Measurements from ENCODE around the gene RBMX. TPM values are rescaled to one million over a fixed set of nuclear protein-coding genes. Genes with fewer than 3 reads are reported as not detected.
"Not testable (repeated sequence)": the region's sequence is repeated elsewhere in the genome, so short reads cannot be mapped to it uniquely, and the experiment has no call there.

Gene RBMX
- total and polyA plus RNA-seq, 2 experiments from 2014 or later = 337 to 601 TPM

- DNase-seq (ENCODE audit: low spot score); H3K27ac Mint-ChIP-seq; H3K27me3 Mint-ChIP-seq (ENCODE audit: insufficient read depth, low read depth, poor library complexity); H3K4me3 Mint-ChIP-seq; H3K4me2 ChIP-seq; H3K4me1 Mint-ChIP-seq; H3K4me1 ChIP-seq (ENCODE audit: insufficient read depth); H3K4me3 ChIP-seq; ATAC-seq; H3K9me2 ChIP-seq (ENCODE audit: insufficient read depth); H3K27me3 ChIP-seq (ENCODE audit: insufficient read depth); H3K27ac ChIP-seq (ENCODE audit: low read depth); H3K9me3 Mint-ChIP-seq; H2AFZ ChIP-seq: not testable (repeated sequence)
- Histone ChIP-seq H3F3A (replicated peaks; ENCODE audit: low read depth) (peaks cover 22% of the 10 kb centered on the region), H3K79me2 (replicated peaks; ENCODE audit: insufficient read depth) (peaks cover 72% of the 10 kb centered on the region), H3K36me3 (ENCODE audit: insufficient read depth) (peaks cover 67% of the 10 kb centered on the region), H4K20me1 (replicated peaks; ENCODE audit: insufficient read depth) (peaks cover 28% of the 10 kb centered on the region)
- H3K36me3 Mint-ChIP-seq (ENCODE audit: low read depth) = peaks cover 98% of the 10 kb centered on the region
- TF ChIP-seq POLR2AphosphoS5 (IDR thresholded peaks at IDR 0.05; ENCODE audit: low read depth) = peak; percentile 19; the same call in 1 of the 2 replicates
Measured at GRCh38 chrX:136874114-136874513, 6.4 kb downstream of the RBMX start.

DNA sequence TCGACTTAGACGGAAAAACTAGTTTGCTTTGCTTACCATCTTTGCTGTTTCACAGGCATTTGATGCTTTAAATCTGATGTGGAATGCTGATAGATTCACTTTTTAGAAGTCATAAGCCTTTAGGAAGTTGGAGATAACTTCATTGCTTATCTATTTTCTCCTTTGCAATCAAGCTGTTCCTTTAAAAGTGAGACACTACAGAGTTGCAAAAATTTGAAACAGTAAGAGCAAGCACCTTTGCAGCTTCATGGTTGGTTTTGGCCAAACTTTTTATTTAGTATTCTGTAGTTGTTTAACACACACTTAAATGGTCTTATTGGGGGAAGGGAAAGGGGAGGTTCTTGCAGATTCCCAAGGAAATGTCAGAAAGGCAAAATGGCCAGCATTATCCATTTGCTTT, 7.3 kb downstream of the RBMX start:
- Mint-ChIP-seq H3K27ac (peak overlapping the region; percentile 27; the same call in 1 of the 2 replicates), H3K36me3 (ENCODE audit: low read depth) (peaks cover 98% of the 10 kb centered on the region)
- not testable (repeated sequence) for H3K4me1 ChIP-seq (ENCODE audit: insufficient read depth); H3K4me3 ChIP-seq; H3K4me3 Mint-ChIP-seq; ATAC-seq; H3K27me3 Mint-ChIP-seq (ENCODE audit: insufficient read depth, low read depth, poor library complexity); H3K4me2 ChIP-seq; H3K9me2 ChIP-seq (ENCODE audit: insufficient read depth); DNase-seq (ENCODE audit: low spot score); H3K9me3 Mint-ChIP-seq; H3K27me3 ChIP-seq (ENCODE audit: insufficient read depth); H2AFZ ChIP-seq; H3K4me1 Mint-ChIP-seq
- Histone ChIP-seq H3F3A (replicated peaks; ENCODE audit: low read depth) (peaks cover 20% of the 10 kb centered on the region), H3K36me3 (ENCODE audit: insufficient read depth) (peaks cover 68% of the 10 kb centered on the region), H3K79me2 (replicated peaks; ENCODE audit: insufficient read depth) (peaks cover 63% of the 10 kb centered on the region), H4K20me1 (replicated peaks; ENCODE audit: insufficient read depth) (peaks cover 22% of the 10 kb centered on the region), H3K27ac (ENCODE audit: low read depth) (0 out of 2 replicates have a peak overlapping the region, but pooled peaks have one; percentile 9)

GRCh38 chrX:136872091-136872700, 8.3 kb downstream of the RBMX start:
- Mint-ChIP-seq H3K4me1 (peaks cover 6% of the 10 kb centered on the region; the same call in 2 of the 3 replicates), H3K27me3 (ENCODE audit: insufficient read depth, low read depth, poor library complexity) (peaks cover 2% of the 10 kb centered on the region), H3K9me3 (no peaks in the 10 kb centered on the region), H3K4me3 (no peak overlapping the region), H3K27ac (no peak overlapping the region; the same call in 1 of the 2 replicates), H3K36me3 (ENCODE audit: low read depth) (peaks cover 98% of the 10 kb centered on the region)
- Histone ChIP-seq H3K4me2 (no peak overlapping the region), H3F3A (replicated peaks; ENCODE audit: low read depth) (peaks cover 20% of the 10 kb centered on the region), H3K79me2 (replicated peaks; ENCODE audit: insufficient read depth) (peaks cover 53% of the 10 kb centered on the region), H4K20me1 (replicated peaks; ENCODE audit: insufficient read depth) (peaks cover 15% of the 10 kb centered on the region), H3K4me3 (no peak overlapping the region), H3K4me1 (ENCODE audit: insufficient read depth) (no peaks in the 10 kb centered on the region; the same call in 1 of the 2 replicates), H3K9me2 (ENCODE audit: insufficient read depth) (no peaks in the 10 kb centered on the region), H3K36me3 (ENCODE audit: insufficient read depth) (peaks cover 60% of the 10 kb centered on the region), H2AFZ (no peak overlapping the region), H3K27ac (ENCODE audit: low read depth) (0 out of 2 replicates have a peak overlapping the region, but pooled peaks have one; percentile 63), H3K27me3 (ENCODE audit: insufficient read depth) (no peaks in the 10 kb centered on the region)
- no peak for DNase-seq (ENCODE audit: low spot score)
- TF ChIP-seq STAT1 (IDR thresholded peaks at IDR 0.05; ENCODE audit: unreplicated experiment) = no peak
- TF ChIP-seq POLR2AphosphoS5 (IDR thresholded peaks at IDR 0.05; ENCODE audit: low read depth) = peak; percentile 24; the same call in 1 of the 2 replicates
- ATAC-seq = no peak

DNA sequence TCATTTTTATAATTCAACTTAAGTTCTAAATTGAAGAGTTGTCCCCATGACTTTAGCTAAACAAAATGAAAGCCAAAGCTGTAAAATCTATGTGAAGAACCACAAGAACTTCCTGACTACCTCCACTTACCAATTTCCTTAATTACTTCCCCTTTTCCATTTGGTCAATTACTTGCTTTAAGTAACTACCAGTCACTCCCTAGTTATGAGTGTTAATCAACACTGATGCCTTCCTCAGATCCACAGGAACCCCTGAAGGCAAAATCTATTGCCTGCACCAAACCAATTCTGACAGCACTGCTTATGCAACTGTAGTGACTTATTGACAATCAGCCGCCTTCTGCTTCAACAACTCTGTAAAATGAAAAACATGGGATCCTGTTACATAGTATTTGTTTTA, 10.5 kb downstream of the RBMX start:
- Histone ChIP-seq H3K79me2 (replicated peaks; ENCODE audit: insufficient read depth) (peaks cover 33% of the 10 kb centered on the region), H2AFZ (no peak overlapping the region), H3K4me3 (no peak overlapping the region), H3K36me3 (ENCODE audit: insufficient read depth) (peaks cover 47% of the 10 kb centered on the region), H3K27me3 (ENCODE audit: insufficient read depth) (no peaks in the 10 kb centered on the region), H3K4me1 (ENCODE audit: insufficient read depth) (no peaks in the 10 kb centered on the region), H3F3A (replicated peaks; ENCODE audit: low read depth) (peaks cover 19% of the 10 kb centered on the region), H3K9me2 (ENCODE audit: insufficient read depth) (no peaks in the 10 kb centered on the region), H4K20me1 (replicated peaks; ENCODE audit: insufficient read depth) (peaks cover 13% of the 10 kb centered on the region), H3K27ac (ENCODE audit: low read depth) (no peak overlapping the region), H3K4me2 (no peak overlapping the region)
- no peaks in the 10 kb centered on the region for H3K9me3 Mint-ChIP-seq
- H3K27ac Mint-ChIP-seq = no peak overlapping the region
- ATAC-seq (no peak), DNase-seq (ENCODE audit: low spot score) (no peak)
- H3K36me3 Mint-ChIP-seq (ENCODE audit: low read depth) = peaks cover 91% of the 10 kb centered on the region
- peaks cover 10% of the 10 kb centered on the region; the same call in 2 of the 3 replicates for H3K4me1 Mint-ChIP-seq
- H3K4me3 Mint-ChIP-seq = no peak overlapping the region
- H3K27me3 Mint-ChIP-seq (ENCODE audit: insufficient read depth, low read depth, poor library complexity) = peaks cover 4% of the 10 kb centered on the region
- TF ChIP-seq CTCF (conservative IDR thresholded peaks at IDR 0.05; ENCODE audit: low read depth in 2 of 2) (no peak), NANOG (IDR thresholded peaks at IDR 0.05; ENCODE audit: borderline replicate concordance) (no peak), EZH2phosphoT487 (IDR thresholded peaks at IDR 0.05; ENCODE audit: unreplicated experiment) (no peak)
- TF ChIP-seq, protein P1, sequence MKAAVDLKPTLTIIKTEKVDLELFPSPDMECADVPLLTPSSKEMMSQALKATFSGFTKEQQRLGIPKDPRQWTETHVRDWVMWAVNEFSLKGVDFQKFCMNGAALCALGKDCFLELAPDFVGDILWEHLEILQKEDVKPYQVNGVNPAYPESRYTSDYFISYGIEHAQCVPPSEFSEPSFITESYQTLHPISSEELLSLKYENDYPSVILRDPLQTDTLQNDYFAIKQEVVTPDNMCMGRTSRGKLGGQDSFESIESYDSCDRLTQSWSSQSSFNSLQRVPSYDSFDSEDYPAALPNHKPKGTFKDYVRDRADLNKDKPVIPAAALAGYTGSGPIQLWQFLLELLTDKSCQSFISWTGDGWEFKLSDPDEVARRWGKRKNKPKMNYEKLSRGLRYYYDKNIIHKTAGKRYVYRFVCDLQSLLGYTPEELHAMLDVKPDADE (IDR thresholded peaks at IDR 0.05) = no peak
- TF ChIP-seq, protein P2, sequence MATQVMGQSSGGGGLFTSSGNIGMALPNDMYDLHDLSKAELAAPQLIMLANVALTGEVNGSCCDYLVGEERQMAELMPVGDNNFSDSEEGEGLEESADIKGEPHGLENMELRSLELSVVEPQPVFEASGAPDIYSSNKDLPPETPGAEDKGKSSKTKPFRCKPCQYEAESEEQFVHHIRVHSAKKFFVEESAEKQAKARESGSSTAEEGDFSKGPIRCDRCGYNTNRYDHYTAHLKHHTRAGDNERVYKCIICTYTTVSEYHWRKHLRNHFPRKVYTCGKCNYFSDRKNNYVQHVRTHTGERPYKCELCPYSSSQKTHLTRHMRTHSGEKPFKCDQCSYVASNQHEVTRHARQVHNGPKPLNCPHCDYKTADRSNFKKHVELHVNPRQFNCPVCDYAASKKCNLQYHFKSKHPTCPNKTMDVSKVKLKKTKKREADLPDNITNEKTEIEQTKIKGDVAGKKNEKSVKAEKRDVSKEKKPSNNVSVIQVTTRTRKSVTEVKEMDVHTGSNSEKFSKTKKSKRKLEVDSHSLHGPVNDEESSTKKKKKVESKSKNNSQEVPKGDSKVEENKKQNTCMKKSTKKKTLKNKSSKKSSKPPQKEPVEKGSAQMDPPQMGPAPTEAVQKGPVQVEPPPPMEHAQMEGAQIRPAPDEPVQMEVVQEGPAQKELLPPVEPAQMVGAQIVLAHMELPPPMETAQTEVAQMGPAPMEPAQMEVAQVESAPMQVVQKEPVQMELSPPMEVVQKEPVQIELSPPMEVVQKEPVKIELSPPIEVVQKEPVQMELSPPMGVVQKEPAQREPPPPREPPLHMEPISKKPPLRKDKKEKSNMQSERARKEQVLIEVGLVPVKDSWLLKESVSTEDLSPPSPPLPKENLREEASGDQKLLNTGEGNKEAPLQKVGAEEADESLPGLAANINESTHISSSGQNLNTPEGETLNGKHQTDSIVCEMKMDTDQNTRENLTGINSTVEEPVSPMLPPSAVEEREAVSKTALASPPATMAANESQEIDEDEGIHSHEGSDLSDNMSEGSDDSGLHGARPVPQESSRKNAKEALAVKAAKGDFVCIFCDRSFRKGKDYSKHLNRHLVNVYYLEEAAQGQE (IDR thresholded peaks at IDR 0.05; ENCODE audit: unreplicated experiment) = no peak
